Measurements from ENCODE around the gene NRG3.
"Not testable (repeated sequence)": the region's sequence is repeated elsewhere in the genome, so short reads cannot be mapped to it uniquely, and the experiment has no call there.

The NRG3 gene

GRCh38 chr10:82653244-82654155 is 778.5 kb downstream of the NRG3 start:
- in situ Hi-C loops (cut with MboI; ENCODE audit: low sequenced_read_pairs): no loop called here

- in situ Hi-C loops (cut with MboI; ENCODE audit: low sequenced_read_pairs): no loop called here
Observed at GRCh38 chr10:82660205-82660604, 785.2 kb downstream of the NRG3 start.

GRCh38 chr10:82660986-82661385 is 786.0 kb downstream of the NRG3 start:
- in situ Hi-C loops (cut with MboI; ENCODE audit: low sequenced_read_pairs): no loop called here

- in situ Hi-C loops (cut with MboI; ENCODE audit: low sequenced_read_pairs): no loop called here
Observed at GRCh38 chr10:82661701-82662100, 786.7 kb downstream of the NRG3 start.

- in situ Hi-C loops (cut with MboI; ENCODE audit: low sequenced_read_pairs): no loop called here
Observed at GRCh38 chr10:82668221-82668895, 793.4 kb downstream of the NRG3 start.

- in situ Hi-C loops (cut with MboI; ENCODE audit: low sequenced_read_pairs): no loop called here
Observed at GRCh38 chr10:82674036-82674435, 799.0 kb downstream of the NRG3 start.

- in situ Hi-C loops (cut with MboI; ENCODE audit: low sequenced_read_pairs): not testable (repeated sequence)
Observed at GRCh38 chr10:82677932-82678331, 802.9 kb downstream of the NRG3 start.

GRCh38 chr10:82678451-82678850 is 803.5 kb downstream of the NRG3 start:
- in situ Hi-C loops (cut with MboI; ENCODE audit: low sequenced_read_pairs): not testable (repeated sequence)

- in situ Hi-C loops (cut with MboI; ENCODE audit: low sequenced_read_pairs): no loop called here
Observed at GRCh38 chr10:82680608-82681007, 805.6 kb downstream of the NRG3 start.

- in situ Hi-C loops (cut with MboI; ENCODE audit: low sequenced_read_pairs): no loop called here
Observed at GRCh38 chr10:82683945-82684344, 809.0 kb downstream of the NRG3 start.

- in situ Hi-C loops (cut with MboI; ENCODE audit: low sequenced_read_pairs): no loop called here
Observed at GRCh38 chr10:82685087-82685486, 810.1 kb downstream of the NRG3 start.

- in situ Hi-C loops (cut with MboI; ENCODE audit: low sequenced_read_pairs): no loop called here
Observed at GRCh38 chr10:82691211-82691610, 816.2 kb downstream of the NRG3 start.

GRCh38 chr10:82692458-82692857 is 817.5 kb downstream of the NRG3 start:
- in situ Hi-C loops (cut with MboI; ENCODE audit: low sequenced_read_pairs): no loop called here

GRCh38 chr10:82721831-82722230 is 846.8 kb downstream of the NRG3 start:
- in situ Hi-C loops (cut with MboI; ENCODE audit: low sequenced_read_pairs): no loop called here

GRCh38 chr10:82722273-82722672 is 847.3 kb downstream of the NRG3 start:
- in situ Hi-C loops (cut with MboI; ENCODE audit: low sequenced_read_pairs): no loop called here

GRCh38 chr10:82736305-82736704 is 861.3 kb downstream of the NRG3 start:
- in situ Hi-C loops (cut with MboI; ENCODE audit: low sequenced_read_pairs): no loop called here

GRCh38 chr10:82737549-82737948 is 862.6 kb downstream of the NRG3 start:
- in situ Hi-C loops (cut with MboI; ENCODE audit: low sequenced_read_pairs): no loop called here

GRCh38 chr10:82738592-82738991 is 863.6 kb downstream of the NRG3 start:
- in situ Hi-C loops (cut with MboI; ENCODE audit: low sequenced_read_pairs): no loop called here

GRCh38 chr10:82742478-82742877 is 867.5 kb downstream of the NRG3 start:
- in situ Hi-C loops (cut with MboI; ENCODE audit: low sequenced_read_pairs): no loop called here

- in situ Hi-C loops (cut with MboI; ENCODE audit: low sequenced_read_pairs): no loop called here
Observed at GRCh38 chr10:82742898-82743297, 867.9 kb downstream of the NRG3 start.

- in situ Hi-C loops (cut with MboI; ENCODE audit: low sequenced_read_pairs): no loop called here
Observed at GRCh38 chr10:82750538-82750937, 875.5 kb downstream of the NRG3 start.

- in situ Hi-C loops (cut with MboI; ENCODE audit: low sequenced_read_pairs): no loop called here
Observed at GRCh38 chr10:82757397-82757796, 882.4 kb downstream of the NRG3 start.
